Fibroblast of lung (primary cell): Measurements from ENCODE around the gene RNF38.

ENCODE experiments used
- EZH2 ChIP-seq: IDR thresholded peaks from 2 replicates; pipeline ENCODE4 v1.5.1; 2012; ENCODE audit warnings: low read length, control low read depth, mild to moderate bottlenecking; ENCODE audit errors: missing control alignments
- TF ChIP-seq, protein P1 (sequence below), 2 donors: IDR thresholded peaks in 1 of 2; conservative IDR thresholded peaks in 1 of 2; 1 replicate in 1 of 2; 2 replicates in 1 of 2; pipeline ENCODE4 v1.5.1; 2011 to 2012; ENCODE audit warnings: low read length in 2 of 2, control low read depth in 1 of 2, inconsistent platforms in 1 of 2, low read depth in 1 of 2, mild to moderate bottlenecking in 1 of 2

- TF ChIP-seq, protein P1, sequence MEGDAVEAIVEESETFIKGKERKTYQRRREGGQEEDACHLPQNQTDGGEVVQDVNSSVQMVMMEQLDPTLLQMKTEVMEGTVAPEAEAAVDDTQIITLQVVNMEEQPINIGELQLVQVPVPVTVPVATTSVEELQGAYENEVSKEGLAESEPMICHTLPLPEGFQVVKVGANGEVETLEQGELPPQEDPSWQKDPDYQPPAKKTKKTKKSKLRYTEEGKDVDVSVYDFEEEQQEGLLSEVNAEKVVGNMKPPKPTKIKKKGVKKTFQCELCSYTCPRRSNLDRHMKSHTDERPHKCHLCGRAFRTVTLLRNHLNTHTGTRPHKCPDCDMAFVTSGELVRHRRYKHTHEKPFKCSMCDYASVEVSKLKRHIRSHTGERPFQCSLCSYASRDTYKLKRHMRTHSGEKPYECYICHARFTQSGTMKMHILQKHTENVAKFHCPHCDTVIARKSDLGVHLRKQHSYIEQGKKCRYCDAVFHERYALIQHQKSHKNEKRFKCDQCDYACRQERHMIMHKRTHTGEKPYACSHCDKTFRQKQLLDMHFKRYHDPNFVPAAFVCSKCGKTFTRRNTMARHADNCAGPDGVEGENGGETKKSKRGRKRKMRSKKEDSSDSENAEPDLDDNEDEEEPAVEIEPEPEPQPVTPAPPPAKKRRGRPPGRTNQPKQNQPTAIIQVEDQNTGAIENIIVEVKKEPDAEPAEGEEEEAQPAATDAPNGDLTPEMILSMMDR (conservative IDR thresholded peaks at IDR 0.05 in 1 of 2, IDR thresholded peaks at IDR 0.05 in 1 of 2; ENCODE audit: low read depth in 1 of 2, low read length in 2 of 2) = no peak
- no peak for TF ChIP-seq EZH2
Measured at GRCh38 chr9:36443581-36443980, 43.5 kb upstream of the RNF38 start.
